ENCODE data around the gene RAB3IL1. TPM values are rescaled to one million over a fixed set of nuclear protein-coding genes. Genes with fewer than 3 reads are reported as not detected.
"Not testable (repeated sequence)": the region's sequence is repeated elsewhere in the genome, so short reads cannot be mapped to it uniquely, and the experiment has no call there.

RAB3IL1 gene
- total RNA-seq, 2 donors from 2014 or later, result 17.3 to 21.8 TPM

DNA sequence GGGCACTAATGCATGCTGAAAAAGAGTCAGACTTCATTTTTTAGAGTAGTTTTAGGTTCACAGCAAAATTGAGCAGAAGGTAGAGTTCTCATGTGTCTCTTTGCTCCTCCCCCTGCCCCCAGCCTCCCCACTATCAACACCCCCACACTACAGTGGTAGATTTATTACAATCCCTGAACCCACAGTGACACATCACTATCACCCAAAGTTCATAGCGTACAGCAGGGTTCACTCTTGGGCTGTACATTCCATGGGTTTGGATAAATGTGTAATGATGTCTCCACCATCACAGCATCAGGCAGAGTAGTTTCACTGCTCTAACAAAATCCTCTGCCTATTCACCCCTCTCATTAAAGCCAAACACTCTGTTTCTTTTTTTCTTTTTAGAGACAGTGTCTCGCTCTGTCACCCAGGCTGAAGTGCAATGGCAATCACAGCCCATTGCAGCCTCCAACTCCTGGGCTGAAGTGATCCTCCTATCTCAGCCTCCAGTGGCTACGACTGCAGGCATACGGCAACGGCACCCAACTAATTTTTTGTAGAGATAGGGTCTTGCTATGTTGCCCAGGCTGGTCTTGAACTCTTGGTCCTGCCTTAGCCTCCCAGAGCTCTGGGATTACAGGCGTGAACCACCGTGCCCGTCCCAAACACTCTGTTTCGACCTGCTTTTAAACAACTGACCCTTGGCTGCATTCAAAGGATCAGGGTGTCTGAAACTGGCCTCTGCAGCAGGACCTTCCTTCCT lies 36.9 kb upstream of the RAB3IL1 start:
- DNase-seq, result no peak
- intact Hi-C loops (cut with DNase I), result loop anchor here in 1 of 2 donors (5.0 kb wide), 1 partner anchor 152 kb away; no protein-coding TSS in a partner anchor
- ATAC-seq, result no peak

DNA sequence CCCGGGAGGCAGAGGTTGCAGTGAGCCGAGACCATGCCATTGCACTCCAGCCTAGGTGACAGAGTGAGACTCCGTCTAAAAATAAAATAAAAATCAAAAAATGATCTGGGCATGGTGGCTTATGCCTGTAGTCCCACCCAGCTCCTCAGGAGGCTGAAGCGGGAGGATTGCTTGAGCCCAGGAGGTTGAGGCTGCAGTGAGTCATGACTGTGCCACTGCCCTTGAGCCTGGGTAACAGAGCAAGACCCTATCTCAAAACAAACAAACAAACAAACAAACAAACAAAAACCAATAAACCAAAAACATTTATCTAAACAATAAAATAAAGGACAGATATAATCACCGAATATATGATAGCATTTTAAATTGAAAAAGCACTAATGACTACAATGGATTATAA lies 36.3 kb upstream of the RAB3IL1 start:
- not testable (repeated sequence) for DNase-seq, ATAC-seq
- intact Hi-C loops (cut with DNase I), result loop anchor here in 1 of 2 donors (5.0 kb wide), 1 partner anchor 151 kb away; no protein-coding TSS in a partner anchor

DNA sequence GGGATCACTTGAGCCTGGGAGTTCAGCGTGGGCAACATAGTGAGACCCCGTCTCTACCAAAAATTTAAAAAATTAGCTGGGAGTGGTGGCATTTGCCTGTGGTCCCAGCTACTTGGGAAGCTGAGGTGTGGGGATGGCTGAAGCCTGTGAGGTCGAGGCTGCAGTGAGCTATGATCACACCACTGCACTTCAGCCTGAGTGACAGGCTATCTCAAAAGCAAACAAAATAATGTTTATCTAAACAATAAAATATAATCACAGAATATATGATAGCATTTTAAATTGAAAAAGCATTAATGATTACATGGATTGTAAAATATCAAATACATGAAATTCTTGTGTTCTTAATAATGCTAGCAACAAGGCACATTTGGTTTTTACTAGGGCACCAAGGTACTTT lies 35.5 kb upstream of the RAB3IL1 start:
- ATAC-seq (no peak), DNase-seq (no peak)
- intact Hi-C loops (cut with DNase I), result loop anchor here in 1 of 2 donors (5.0 kb wide), 1 partner anchor 151 kb away; no protein-coding TSS in a partner anchor

DNA sequence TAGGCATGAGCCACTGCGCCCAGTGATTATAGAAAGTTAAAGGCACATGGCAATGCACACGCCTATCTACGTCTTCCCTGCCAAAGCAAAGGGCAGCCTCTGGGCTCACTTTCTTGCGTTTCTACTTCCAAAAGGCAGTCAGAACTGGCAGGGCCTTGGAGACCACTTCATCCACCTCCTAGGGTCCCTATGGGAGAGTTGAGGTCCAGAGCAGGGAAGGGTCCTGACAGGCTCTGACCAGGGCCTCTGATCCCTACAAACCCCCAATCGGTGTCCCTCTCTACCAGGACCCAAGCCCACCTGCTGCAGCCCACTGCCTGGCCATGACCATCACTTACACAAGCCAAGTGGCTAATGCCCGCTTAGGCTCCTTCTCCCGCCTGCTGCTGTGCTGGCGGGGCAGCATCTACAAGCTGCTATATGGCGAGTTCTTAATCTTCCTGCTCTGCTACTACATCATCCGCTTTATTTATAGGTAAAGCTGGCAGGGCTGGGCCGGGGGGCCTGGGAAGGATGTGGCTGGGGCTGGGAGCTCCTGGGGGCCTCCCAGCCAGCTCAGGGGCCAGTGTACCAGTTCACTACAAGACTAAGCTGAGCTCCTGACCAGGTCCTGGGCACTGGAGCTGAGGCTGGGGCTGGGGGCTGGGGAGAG lies 34.2 kb upstream of the RAB3IL1 start:
- no peak for DNase-seq
- intact Hi-C loops (cut with DNase I), result loop anchor here in 1 of 2 donors (5.0 kb wide), 1 partner anchor 149 kb away; no protein-coding TSS in a partner anchor
- no peak for ATAC-seq

DNA sequence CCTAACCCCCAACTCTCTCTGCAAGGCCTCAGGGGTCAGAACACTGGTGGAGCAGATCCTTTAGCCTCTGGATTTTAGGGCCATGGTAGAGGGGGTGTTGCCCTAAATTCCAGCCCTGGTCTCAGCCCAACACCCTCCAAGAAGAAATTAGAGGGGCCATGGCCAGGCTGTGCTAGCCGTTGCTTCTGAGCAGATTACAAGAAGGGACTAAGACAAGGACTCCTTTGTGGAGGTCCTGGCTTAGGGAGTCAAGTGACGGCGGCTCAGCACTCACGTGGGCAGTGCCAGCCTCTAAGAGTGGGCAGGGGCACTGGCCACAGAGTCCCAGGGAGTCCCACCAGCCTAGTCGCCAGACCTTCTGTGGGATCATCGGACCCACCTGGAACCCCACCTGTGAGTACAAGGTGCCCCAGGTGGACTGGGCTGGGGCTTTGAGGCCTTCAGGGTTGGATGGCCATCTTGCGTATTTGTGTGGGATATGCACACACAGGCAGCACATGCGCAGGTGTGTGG lies 32.7 kb upstream of the RAB3IL1 start, which contains the start of gene BEST1:
Gene BEST1, plus strand, starts transcription at position 317 of the 513 bp plus-strand sequence. CDS start 1,456 bp downstream, outside the sequence.
- intact Hi-C loops (cut with DNase I), result loop anchor here in 1 of 2 donors (5.0 kb wide), 1 partner anchor 148 kb away; no protein-coding TSS in a partner anchor
- DNase-seq (no peak), ATAC-seq (no peak)

DNA sequence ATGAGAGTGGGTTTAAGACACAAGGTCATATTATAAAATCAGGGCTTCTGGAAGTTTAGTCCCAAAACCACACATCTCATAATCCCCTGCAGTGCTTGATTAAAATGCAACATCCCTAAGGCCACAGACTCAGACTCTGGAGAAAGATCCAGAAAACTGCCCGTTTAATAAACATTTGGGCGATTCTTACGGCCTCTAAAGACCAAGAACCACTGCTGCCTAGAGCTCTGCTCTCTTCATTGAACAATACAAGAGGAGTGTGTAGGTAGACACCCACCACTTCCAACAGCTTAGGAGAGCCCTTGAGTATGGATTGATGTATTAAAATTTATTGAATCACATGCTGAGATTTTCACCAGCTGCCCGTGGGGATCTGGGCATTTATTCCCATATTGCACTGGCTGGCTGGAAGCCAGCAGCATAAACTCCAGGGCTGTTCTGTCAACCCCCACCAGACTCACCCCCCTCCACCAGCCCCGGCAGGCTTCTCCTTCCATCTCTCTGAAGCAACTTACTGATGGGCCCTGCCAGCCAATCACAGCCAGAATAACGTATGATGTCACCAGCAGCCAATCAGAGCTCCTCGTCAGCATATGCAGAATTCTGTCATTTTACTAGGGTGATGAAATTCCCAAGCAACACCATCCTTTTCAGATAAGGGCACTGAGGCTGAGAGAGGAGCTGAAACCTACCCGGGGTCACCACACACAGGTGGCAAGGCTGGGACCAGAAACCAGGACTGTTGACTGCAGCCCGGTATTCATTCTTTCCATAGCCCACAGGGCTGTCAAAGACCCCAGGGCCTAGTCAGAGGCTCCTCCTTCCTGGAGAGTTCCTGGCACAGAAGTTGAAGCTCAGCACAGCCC lies 32.0 kb upstream of the RAB3IL1 start:
- intact Hi-C loops (cut with DNase I), result loop anchor here (5.0 kb wide), 3 partner anchors 52 to 147 kb away; no protein-coding TSS in a partner anchor
- DNase-seq, result peak; percentile 83
- ATAC-seq, result peak; percentile 84 to 86

DNA sequence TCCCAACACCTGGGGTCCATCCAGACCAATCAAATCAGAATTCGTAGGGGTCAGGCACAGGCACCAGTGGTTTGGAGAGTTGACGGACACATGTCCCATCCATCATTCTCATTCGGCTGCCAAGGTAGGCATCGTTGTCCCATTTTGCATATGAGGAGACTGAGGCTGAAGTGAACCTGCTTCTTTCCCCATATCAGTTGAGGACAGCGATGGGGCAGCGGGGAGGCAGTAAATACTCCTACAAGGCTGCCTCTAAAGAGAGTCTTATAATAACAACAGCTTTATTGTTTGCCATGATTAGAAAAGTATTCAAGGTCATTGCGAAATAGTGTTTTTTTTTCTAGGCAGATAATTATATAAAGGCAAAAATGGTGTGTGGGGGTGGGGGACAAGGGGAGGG lies 31.1 kb upstream of the RAB3IL1 start:
- intact Hi-C loops (cut with DNase I), result loop anchor here (5.0 kb wide), 2 partner anchors 51 to 134 kb away; no protein-coding TSS in a partner anchor
- no peak for ATAC-seq

DNA sequence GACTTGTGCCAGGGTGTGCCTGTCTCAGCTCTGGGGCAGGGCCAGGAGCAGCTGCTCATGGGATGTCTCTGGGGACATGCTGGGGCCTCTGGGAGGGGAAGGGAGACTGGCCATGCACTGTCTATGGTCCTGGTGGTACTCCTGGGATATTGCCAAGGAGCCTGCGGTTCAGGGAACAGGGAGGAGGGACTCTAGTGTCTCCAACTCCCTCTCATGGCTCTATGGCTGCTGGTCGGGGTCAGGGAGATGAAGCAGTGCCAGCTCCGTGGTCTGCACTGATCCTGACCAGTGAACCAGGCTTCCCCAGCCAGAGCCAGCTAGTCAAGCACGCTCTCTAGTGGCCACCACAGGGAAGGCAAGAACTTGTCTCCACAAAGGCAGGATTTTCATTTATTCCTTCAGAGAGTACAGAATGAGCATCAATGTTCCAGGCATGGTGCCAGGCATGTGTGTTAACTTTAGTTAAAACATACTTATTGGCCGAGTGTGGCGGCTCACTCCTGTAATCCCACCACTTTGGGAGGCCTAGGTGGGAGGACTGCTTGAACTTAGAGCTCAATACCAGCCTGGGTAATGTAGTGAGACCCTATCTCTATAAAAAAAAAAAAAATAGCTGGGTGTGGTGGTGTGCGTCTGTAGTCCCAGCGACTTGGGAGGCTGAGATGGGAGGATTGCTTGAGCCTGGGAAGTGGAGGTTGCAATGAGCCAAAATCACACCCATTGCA lies 30.3 kb upstream of the RAB3IL1 start:
- ATAC-seq (peak; percentile 82), DNase-seq (peak; percentile 92)
- intact Hi-C loops (cut with DNase I), result loop anchor here (2.0 to 5.0 kb wide), 5 partner anchors 49 to 151 kb away; no protein-coding TSS in a partner anchor

More for the DNA sequence above, 31.1 kb upstream of the RAB3IL1 start:
- DNase-seq, result no peak

DNA sequence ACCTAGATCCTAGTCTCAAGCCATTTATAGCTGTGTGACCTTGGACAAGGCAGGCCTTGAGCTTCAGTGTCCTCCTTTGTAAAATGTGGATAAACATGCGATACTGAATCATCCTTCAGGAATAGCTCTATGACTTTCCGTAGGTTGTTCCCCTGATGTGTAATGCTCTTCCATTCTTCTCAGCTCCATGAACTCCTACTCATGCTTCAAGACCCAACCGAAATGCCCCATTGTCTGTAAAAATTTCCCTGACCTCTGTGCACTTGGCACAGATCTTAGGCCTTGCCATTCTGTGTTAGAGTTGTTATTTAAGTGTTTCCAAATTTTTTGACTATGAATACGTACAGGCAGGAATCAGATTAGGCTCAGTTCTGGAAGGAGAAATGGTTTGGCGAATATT lies 29.5 kb upstream of the RAB3IL1 start:
- no peak for ATAC-seq
- intact Hi-C loops (cut with DNase I), result loop anchor here (2.0 to 5.0 kb wide), 5 partner anchors 48 to 150 kb away; no protein-coding TSS in a partner anchor
- DNase-seq, result no peak

DNA sequence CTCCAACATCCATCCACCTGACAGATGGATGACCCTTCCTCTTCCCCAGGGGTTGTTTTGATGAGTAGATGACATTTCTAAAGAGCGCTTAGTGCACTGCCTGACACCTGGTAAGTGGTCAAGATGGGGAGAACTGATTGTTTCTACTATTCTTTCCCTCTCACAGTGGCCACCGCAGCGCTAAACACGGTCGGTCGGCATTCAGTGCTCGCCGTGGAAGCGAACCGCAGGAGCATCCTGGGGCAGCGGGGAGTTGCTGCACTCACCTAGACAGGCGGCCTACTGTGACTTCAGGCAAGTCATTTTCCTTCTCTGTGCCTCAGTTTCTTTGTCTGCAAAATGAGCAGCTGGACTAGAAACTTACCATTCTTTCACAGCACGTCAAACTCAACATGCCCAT lies 27.8 kb upstream of the RAB3IL1 start:
- intact Hi-C loops (cut with DNase I), result loop anchor here (5.0 kb wide), 2 partner anchors 48 to 137 kb away; no protein-coding TSS in a partner anchor
- no peak for DNase-seq
- ATAC-seq, result no peak

DNA sequence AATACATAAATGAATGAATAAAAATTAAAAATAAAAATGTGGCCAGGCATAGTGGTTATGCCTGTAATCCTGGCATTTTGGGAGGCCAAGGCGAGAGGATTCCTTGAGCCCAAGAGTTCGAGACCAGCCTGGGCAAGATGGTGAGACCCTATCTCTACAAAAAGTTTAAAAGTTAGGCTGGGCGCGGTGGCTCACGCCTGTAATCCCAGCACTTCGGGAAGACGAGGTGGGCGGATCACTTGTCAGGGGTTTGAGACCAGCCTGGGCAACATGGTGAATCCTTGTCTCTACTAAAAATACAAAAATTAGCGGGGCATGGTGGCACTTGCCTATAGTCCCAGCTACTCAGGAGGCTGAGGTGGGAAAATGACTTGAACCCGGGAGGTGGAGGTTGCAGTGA lies 23.1 kb upstream of the RAB3IL1 start:
- DNase-seq, result no peak

DNA sequence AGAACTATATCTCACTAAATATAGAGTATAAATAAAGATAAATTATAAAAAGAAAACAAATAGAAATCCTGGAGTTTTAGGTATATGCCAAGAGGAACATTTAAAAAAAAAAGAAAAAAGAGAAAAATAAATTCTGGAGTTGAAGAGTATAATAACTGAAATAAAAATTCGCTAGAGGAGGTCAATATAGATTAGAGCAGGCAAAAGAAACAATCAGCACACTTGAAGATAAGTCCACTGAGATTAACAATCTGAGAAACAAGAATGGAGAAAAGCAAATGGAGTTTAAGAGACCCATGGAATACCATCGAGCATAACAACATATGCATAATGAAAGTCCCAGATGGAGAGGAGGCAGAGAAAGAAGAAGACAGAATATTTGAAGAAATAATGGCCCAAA lies 18.5 kb upstream of the RAB3IL1 start:
- DNase-seq (no peak), ATAC-seq (no peak)
- intact Hi-C loops (cut with DNase I), result no loop called here

More for the DNA sequence above, 23.1 kb upstream of the RAB3IL1 start:
- ATAC-seq, result no peak
- intact Hi-C loops (cut with DNase I), result no loop called here

DNA sequence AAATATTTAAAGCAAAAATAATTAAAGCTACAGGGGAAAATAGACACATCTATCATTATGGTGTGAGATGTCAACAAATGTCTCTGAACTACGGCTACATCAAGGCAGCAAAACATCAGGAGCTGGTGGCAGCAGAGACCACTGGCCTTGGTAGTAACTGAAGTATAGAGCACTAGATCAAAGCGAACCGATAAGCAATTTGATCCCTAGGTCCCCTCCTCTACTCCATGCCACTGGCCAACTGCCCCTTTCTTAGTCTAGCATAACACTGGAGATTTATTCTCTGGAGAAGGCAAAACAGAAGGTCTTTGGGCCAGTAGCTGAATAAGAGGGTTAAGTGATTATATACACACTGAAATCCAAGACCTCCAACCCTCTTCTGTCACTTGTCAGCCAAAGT lies 13.6 kb upstream of the RAB3IL1 start:
- DNase-seq, result no peak
- intact Hi-C loops (cut with DNase I), result no loop called here
- no peak for ATAC-seq

DNA sequence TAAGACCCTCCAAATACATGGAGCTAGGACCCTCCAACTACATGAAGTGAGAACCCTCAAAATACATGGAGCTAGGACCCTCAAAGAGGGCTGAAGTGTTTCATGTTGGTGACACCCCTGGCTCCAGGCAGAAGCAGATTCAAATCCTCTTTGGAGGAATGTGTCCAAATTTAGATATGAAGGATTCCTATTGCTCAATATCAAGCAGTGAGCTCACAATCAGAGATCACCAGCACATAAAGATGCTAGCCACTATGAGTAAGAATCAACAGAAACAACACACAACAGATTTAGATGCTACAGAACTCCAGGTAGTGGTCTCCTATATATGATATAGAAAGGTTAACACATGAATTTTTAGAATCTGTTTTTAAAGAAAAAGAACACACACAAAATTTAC lies 11.2 kb upstream of the RAB3IL1 start:
- intact Hi-C loops (cut with DNase I), result no loop called here
- no peak for ATAC-seq
- DNase-seq, result no peak

DNA sequence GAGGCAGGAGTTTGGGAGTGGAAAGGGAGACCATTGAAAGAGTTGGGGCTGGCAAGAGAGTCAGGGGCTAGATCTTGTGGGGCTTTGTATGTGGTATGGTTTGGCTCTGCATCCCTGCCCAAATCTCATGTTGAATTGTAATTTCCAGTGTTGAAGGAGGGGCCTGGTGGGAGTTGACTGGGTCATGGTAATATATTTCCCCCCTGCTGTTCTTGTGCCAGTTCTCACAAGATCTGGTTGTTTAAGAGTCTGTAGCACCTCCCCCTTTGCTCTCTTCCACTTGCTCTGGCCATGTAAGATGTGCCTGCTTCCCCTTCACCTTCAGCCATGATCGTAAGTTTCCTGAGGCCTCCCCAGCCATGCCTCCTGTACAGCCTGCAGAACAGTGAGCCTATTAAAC lies 10.1 kb upstream of the RAB3IL1 start:
- no peak for ATAC-seq
- no peak for DNase-seq
- intact Hi-C loops (cut with DNase I), result no loop called here

DNA sequence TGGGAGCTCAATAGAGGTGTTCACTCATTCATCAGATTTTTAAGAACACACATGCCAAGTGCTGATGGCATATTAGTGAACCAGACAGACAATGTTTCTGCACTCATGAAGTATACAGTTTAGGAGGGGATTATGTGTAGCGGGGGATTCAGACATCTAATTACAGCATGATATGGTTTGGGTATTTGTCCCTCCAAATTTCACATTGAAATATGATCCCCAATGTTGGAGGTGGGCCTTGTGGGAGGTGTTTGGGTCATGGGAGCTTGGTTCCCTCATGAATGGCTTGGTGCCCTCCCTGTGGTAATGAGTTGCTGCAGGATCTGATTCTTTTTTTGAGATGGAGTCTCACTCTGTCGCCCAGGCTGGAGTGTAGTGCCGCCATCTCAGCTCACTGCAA lies 8.9 kb upstream of the RAB3IL1 start:
- DNase-seq (no peak), ATAC-seq (no peak)
- intact Hi-C loops (cut with DNase I), result no loop called here

DNA sequence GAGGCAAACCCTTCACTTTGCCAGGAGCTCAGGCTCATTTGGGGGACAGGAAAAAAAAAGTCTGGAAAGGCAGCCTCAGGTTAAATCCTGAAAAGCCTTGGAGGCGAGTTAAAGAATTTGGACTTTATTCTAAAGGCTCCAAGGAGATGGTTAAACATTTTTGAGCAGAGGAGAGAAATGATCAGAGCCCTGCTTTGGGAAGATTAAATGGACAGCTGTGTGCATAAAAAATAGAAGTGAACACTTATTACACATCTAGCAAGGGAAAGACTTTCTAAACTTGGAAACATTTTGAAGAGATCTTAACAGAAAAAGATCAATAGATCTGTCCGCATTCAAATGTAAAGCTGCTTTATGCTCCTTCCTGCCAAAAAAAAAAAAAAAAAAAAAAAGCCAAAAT lies 8.4 kb upstream of the RAB3IL1 start:
- DNase-seq (no peak), ATAC-seq (no peak)
- intact Hi-C loops (cut with DNase I), result no loop called here

DNA sequence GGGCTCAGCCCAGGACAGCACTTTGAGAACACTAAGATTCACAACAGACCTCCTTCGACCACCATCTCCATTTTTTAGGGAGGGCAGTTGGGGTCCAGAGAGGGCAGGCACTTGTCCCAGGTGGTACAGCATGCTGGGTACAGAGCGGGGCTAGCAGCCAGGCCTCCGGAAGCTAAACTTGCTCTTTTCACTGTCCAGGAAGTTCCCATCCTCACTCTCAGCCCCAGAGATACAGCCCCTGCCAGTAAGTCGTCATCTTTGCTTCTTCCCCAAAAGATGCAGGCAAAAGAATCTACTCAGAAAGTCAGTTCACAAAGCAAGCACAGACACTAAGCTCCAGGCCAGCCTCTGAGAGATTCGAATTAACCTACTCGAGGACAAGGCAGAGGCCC lies 6.7 kb upstream of the RAB3IL1 start:
- intact Hi-C loops (cut with DNase I), result no loop called here
- DNase-seq (no peak), ATAC-seq (no peak)
